Activated CD8-positive, alpha-beta memory T cell treated with anti-CD3 and anti-CD28 coated beads for 36 hours (primary cell): ENCODE results near the gene OR7C1. TPM values are rescaled to one million over a fixed set of nuclear protein-coding genes. Genes with fewer than 3 reads are reported as not detected.
"Not testable (repeated sequence)": the region's sequence is repeated elsewhere in the genome, so short reads cannot be mapped to it uniquely, and the experiment has no call there.

ENCODE experiments used
- CTCF ChIA-PET: fragments of 350-600 bp; sonication (Branson Sonifier 250); formaldehyde crosslinking; loops from one replicate; lab custom pipeline; 2021; ENCODE audit warnings: antibody characterized with exemption; lab: Charles Lee
- POLR2A ChIA-PET: fragments of 350-600 bp; sonication (Branson Sonifier 250); formaldehyde crosslinking; loops from one replicate; lab custom pipeline; 2021; ENCODE audit warnings: antibody characterized with exemption; lab: Charles Lee
- total RNA-seq, 2 experiments: library from RNA; stranded (reverse); gene quantifications; one replicate each; pipeline ENCODE4 v1.2.3, GENCODE V29; 2021

Gene OR7C1
- total RNA-seq, 2 experiments from 2014 or later, result not detected

DNA sequence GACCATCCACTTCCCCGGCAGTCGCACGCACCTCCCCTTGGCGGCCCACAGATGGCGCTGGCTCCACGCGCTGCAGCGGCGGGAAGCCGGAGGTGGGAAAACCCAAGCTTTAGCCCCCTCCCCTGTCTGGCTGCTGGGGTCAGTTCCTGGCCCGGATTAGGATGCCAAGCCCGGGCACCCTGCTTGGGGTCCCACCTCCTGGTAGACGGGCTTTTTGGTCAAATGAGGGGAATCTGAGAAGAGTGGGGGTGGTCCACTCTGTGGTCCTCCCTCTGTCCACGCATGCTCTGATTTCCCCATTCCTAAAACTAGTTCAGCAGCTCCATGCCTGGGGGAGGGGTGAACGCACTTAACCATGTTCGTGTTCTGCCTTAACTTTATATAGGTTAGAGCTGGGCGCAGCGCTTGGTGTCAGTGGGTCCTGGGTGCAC, 48.5 kb downstream of the OR7C1 start:
- POLR2A ChIA-PET, result no interaction called here
- CTCF ChIA-PET, result interaction anchor here (0.6 to 1.2 kb wide), 3 partner anchors 10 to 426 kb away, joined by 3 read pairs; no protein-coding TSS in a partner anchor

DNA sequence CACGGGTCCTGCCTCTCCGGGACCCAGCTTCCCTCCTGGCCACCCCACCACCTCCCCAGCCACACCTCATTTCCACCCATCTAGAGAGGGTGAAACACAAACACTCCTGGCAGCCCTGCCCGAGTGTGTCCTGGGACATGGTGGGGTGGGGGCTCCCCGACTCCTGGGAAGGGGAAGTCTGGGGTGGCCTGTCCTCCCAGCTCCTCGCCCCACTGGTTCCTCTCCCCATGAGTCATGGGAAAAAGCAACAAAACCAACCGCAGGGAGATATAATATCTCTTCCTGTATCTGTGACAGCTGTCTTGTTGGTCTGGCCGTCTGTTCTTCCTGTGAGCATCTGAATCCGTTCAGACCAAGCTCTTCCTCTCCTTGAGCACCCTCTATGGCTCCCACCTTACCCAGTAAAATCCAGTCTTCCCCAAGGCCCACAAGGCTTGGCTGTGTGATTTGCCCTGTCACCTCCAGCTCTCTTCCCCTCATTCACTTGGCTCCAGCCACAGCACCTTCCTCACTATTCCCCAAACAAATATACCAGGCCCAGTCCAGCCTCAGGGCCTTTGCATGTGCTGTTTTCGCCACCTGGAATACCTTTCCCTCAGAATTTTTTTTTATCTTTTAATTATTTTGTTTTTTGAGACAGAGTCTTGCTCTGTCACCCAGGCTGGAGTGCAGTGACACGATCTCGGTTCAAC, 49.7 kb downstream of the OR7C1 start:
- CTCF ChIA-PET, result interaction anchor here (0.6 kb wide), 1 partner anchor 110 kb away, joined by 3 read pairs; no protein-coding TSS in a partner anchor
- POLR2A ChIA-PET, result interaction anchor here (0.6 kb wide), 1 partner anchor 8 kb away, joined by 6 read pairs; no protein-coding TSS in a partner anchor

DNA sequence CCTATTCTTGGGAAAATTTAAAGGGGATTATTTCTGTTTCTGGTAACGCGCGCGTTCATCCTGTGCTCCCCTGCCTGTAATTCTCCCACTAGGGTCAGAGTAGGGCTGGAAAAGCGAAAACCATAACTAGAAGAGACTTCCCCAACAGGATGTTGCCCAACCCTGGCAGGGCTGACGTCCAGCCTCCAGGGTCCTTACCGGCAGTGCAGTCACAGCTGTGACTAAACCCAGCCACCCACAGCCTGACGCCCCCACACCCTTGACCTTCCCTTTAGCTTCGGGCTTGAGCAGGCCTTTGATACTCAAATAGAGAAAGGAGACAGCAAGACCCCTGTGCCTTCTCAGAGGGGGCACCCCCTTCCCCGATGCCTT, 50.3 kb downstream of the OR7C1 start:
- POLR2A ChIA-PET, result interaction anchor here (0.6 kb wide), 1 partner anchor 9 kb away, joined by 6 read pairs; no protein-coding TSS in a partner anchor

DNA sequence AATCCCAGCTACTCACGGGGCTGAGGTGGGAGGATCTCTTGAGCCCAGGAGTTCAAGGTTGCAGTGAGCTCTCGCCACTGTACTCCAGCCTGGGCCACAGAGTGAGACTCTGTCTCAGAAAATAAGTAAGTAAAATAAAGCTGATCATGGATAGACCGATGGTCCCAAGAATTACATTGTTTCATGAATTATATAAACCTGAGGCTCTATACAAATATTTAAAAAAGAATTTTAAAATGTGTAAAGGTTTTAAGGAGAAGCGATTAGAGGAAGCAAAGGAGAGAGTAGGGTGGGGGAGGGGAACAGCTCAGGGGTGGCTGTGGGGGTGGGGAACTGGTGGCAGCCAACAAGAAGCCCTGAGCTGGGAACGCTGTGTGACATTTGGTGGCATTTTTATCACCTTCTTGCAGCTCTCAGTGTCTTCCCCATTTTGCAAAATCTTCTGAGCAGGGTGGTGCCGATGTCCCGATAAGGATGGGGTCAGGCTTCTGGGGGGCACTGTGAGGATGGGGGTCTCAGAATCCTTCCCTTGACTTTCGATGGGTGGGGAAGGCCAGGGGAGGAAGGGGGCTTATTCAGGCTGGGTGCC, 51.5 kb downstream of the OR7C1 start:
- POLR2A ChIA-PET, CTCF ChIA-PET: not testable (repeated sequence)

More for the DNA sequence above, 50.3 kb downstream of the OR7C1 start:
- CTCF ChIA-PET, result interaction anchor here (0.6 kb wide), 1 partner anchor 109 kb away, joined by 3 read pairs; no protein-coding TSS in a partner anchor

DNA sequence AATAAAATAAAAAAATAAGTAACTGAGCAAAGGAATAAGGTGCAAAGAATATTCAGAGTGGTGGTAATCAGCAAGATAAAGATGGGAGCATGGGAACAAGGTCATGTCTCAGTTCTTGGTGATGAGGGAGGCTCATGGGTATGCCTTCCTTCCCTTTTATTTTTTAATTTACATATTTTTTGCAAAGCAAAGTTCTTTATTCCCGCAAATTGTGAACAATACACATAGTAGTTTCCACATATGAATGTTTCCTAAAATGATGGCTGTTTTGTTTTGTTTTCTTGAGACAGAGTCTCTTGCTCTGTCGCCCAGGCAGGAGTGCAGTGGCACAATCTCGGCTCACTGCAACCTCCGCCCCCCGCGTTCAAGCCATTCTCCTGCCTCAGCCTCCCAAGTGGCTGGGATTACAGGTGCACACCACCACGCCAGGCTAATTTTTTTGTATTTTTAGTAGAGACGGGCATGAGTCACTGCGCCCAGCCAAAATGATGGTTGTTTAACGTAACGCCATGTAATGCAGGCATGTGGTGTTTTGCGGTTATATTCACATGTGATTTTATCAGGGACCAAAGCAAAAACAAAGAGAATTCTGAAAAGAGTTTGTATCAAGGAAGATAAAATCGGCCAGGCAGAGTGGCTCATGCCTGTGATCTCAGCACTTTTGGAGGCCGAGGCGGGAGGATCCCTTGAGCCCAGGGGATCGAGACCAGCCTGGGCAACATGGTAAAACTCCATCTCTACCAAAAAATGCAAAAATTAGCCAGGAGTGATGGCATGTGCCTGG, 52.2 kb downstream of the OR7C1 start:
- ChIA-PET POLR2A (no interaction called here), CTCF (no interaction called here)

DNA sequence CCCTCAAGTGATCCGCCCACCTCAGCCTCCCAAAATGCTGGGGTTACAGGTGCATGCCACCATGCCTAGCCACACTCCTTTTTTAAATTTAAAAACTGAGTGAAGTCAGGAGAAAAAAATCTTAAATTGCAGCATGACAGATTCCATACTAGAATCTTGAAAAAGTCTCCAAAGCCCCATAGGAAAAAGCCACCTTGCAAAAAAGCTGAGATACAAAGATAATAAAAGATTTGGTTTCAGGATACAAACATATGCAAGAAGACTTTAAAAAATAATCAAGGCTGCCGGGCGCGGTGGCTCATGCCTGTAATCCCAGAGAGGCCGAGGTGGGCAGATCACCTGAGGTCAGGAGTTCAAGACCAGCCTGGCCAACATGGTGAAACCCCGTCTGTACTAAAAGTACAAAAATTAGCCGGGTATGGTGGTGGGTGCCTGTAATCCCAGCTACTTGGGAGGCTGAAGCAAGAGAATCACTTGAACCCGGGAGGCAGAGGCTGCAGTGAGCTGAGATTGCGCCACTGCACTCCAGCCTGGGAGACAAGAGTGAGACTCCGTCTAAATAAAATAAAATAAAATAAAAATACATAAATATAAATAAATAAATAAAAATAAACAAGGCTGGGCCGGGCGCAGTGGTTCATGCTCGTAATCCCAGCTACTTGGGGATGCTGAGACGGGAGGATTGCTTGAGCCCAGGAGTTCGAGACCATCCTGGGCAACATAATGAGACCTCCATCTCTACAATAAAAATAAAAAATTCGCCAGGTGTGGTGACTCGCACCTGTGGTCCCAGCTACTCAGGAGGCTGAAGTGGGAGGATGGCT, 53.1 kb downstream of the OR7C1 start:
- POLR2A ChIA-PET, CTCF ChIA-PET: not testable (repeated sequence)

DNA sequence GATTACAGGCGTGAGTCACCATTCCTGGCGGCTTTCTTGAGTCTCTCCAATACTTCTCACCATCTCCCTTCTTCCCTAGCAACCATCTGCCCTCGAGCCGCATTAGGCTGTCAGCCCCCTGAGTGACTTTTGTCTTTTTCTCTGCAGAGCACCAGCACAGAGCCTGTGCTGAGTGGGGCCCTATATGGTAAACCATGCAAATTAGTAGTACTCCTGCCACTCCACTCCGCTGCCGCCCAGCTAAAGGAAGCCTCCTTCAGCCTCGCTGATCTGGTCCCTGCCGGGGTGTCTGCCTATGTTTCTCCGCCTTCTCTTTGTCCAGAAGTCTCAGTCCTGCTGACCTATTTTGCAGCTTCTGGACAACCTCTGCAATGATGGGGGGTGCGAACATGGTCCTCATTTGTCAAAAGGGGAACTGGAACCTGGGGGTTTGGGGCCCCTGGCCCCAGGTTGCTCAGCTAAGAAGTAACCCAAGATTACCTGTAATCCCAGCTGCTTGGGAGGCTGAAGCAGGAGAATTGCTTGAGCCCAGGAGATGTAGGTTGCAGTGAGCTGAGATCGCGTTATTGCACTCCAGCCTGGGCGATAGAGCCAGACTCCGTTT, 54.3 kb downstream of the OR7C1 start:
- CTCF ChIA-PET, result interaction anchor here (0.6 to 0.7 kb wide), 2 partner anchors 47 to 133 kb away, joined by 4 read pairs; no protein-coding TSS in a partner anchor
- POLR2A ChIA-PET, result not testable (repeated sequence)

DNA sequence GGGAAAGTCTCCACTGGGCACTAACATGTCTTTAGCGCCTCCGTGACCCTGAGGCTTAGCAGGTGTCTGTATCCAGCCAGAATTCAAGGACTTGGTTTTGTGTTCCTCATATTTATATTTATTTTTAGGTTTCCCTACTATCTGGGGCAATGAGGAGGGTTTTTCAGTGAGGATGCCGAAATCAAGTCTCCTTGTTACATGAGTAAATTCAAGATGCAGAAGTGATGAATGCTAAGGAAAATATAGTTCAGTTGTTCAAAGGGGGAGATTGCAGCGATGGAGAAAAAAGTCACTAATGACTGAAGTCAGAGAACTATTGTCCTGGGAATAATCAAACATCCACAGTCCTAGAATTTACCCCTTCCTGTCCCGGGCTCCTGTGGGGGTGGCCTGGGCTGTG, 55.8 kb downstream of the OR7C1 start:
- ChIA-PET POLR2A (no interaction called here), CTCF (no interaction called here)

DNA sequence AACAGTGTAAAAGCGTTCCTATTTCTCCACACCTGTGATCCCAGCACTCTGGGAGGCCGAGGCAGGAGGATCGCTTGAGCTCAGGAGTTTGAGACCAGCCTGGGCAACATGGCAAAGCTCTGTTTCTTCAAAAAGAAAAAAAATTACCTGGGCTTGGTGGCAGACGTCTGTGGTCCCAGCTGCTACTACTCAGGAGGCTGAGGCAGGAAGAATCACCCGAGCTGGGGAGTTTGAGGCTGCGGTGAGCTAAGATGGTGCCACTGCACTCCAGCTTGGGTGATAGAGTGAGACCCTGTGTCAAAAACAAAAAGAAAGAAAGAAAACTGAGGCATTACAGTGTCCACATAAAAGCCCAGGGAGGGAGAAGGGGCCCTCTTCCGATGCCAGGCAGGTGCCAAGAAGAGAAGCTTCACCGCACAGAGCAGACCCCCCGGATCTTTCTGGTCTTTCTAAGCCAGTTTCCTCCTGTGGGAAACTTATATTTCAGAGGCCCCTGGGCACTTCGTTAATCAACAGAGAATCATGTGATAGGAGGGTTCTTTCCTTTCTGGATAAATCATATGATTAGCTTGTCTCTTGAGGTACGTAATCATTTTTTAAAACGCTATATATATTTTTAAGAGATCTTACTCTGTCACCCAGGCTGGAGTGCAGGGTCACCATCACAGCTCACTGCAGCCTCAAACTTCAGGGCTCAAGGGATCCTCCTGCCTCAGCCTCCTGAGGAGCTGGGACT, 56.7 kb downstream of the OR7C1 start, which contains the start of gene ADGRE2:
ADGRE2 (minus strand) TSS at position 451 of the 736 bp plus-strand sequence. CDS start 1,804 bp downstream, outside the sequence.
- CTCF ChIA-PET, POLR2A ChIA-PET: not testable (repeated sequence)

DNA sequence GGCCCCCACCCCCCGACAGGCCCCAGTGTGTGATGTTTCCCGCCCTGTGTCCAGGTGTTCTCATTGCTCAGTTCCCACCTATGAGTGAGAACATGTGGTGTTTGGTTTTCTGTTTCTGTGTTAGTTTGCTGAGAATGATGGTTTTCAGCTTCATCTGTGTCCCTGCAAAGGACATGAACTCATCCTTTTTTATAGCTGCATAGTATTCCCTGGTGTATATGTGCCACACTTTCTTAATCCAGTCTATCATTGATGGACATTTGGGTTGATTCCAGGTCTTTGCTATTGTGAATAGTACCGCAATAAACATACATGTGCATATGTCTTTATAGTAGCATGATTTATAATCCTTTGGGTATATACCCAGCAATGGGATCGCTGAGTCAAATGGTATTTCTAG, 57.3 kb downstream of the OR7C1 start:
- POLR2A ChIA-PET, CTCF ChIA-PET: not testable (repeated sequence)

DNA sequence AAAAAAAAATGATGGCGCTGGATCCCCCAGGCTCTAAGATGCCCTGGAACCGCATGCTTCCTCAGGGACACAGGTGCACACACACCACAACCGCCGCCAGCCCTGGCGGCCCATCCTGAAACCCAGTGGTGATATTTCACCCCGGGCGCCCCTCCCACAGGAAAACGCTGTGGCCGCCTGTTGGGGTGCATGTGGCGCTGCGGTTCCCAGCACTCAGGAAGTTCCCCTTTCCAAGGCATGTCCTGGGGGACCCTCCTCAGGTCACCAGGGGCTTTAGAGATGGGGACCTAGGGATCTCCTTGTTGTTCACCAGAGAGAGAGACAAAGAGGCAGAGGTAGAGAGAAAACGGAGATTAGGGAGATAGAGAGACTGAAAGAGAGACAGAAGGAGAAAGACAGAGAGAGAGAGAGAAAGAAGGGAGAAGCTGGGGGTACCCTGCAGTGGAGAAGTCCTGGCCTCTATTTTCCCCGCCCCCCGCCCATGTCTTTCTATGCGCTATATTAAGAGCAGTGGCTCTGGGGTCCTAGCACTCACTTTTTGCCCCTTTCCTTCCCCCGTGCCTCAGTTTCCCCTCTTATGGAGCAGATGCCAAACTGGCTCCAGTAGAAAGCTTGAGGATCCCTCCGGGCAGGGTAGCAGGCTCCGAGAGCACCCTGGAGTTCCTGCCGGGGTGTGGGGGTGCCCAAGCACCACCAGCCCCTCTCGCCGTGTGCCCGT, 59.0 kb downstream of the OR7C1 start:
- POLR2A ChIA-PET, result no interaction called here
- CTCF ChIA-PET, result interaction anchor here (1.4 kb wide), 1 partner anchor 11 kb away, joined by 3 read pairs; no protein-coding TSS in a partner anchor

DNA sequence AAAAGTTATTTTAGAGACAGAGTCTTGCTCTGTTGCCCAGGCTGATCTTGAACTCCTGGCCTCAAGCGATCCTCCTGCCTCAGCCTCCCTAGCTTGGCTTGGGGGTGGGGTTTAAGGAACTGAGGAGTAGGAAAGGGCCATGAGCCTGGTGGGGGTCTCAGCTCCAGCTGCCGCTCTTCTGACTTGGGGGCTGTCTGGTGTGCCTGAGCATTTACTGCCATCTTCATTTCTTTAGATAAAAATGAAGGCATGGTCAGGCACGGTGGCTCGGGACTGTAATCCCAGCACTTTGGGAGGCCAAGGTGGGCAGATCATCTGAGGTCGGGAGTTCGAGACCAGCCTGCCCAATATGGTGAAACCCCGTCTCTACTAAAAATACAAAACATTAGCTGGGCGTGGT, 59.7 kb downstream of the OR7C1 start:
- CTCF ChIA-PET, POLR2A ChIA-PET: not testable (repeated sequence)

DNA sequence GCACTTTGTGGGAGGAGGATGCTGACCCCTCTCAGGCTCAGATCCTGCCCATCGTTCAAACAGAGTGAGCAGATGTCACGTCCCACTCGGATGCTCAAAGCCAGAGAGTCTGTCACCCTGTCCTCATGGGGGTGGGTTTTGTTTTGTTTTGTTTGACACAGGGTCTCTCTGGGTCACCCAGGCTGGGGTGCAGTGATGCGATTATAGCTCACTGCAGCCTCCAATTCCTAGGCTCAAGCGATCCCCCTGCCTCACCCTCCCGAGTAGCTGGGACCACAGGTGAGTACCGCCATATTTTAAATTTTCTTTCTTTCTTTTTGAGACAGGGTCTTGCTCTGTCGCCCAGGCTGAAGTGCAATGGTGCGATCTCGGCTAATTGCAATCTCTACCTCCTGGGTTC, 60.6 kb downstream of the OR7C1 start:
- ChIA-PET POLR2A (no interaction called here), CTCF (no interaction called here)

DNA sequence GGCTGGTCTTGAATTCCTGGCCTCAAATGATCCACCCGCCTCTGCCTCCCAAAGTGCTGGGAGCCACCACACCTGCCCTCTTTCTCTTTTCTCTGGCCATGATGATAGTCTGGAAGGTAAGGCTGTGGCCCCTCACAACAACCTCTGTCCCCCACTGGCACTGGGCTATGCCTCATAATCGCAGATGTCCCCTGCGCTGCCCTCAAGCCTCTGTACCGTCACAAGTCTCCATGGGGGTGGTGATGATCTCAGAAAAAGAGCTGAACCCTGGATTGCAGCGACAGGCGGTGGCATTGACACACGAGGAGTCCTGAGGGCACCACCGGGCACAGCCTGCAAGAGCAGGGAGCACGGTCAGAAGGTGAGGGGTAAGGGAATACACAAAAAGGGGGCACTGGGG, 61.3 kb downstream of the OR7C1 start:
- CTCF ChIA-PET, POLR2A ChIA-PET: not testable (repeated sequence)

DNA sequence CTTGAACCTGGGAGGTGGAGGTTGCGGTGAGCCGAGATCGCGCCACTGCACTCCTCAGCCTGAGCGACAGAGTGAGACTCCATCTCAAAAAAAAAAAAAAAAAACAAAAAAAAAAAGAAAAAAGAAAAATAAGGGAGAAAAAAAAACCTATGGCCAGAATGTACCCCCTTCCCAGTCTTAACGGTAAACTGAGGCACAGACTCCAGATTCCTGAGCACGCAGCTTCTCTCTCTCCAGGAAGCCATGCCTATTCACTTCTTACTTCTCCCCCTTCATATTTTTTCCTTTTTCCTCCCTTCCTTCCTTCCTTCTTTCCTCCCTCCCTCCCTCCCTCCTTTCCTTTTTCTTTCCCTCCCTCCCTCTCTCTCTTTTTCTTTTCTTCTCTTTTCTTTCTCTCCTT, 62.0 kb downstream of the OR7C1 start:
- POLR2A ChIA-PET, result no interaction called here
- CTCF ChIA-PET, result no interaction called here

DNA sequence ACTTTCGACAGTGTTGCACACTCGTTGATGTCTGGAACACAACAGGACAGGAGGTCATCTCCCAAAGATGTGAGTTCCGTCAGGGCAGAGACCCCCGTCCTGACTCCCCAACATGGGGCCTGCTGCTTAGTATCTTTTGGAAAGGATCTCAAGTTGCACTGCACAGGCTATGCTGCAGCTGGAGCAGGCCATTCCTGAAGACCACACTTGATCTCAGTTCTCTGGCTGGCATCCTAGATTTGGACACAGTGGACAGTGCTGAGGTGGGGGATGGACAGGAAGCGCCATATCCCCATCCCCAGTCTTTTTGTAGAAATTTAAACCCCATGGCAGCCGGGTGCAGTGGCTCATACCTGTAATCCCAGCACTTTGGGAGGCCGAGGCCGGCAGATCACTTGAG, 62.5 kb downstream of the OR7C1 start:
- POLR2A ChIA-PET, result no interaction called here

More for the DNA sequence above, 62.5 kb downstream of the OR7C1 start:
- CTCF ChIA-PET, result no interaction called here
